OCI-LY1 (cell line): Measurements from ENCODE around the gene SPPL3.

Experiments
- CTCF ChIP-seq: fragments of 200-600 bp; sonication (generic), shearing (Covaris generic); IDR thresholded peaks from 2 replicates; pipeline ENCODE4 v1.5.1; 2017; ENCODE audit warnings: mild to moderate bottlenecking, antibody characterized with exemption, low read length, moderate library complexity, mixed read lengths
- EZH2 ChIP-seq: fragments of 200-600 bp; sonication (generic), shearing (Covaris generic); IDR thresholded peaks from 2 replicates; pipeline ENCODE4 v1.8.0; 2017; ENCODE audit warnings: borderline replicate concordance, mixed run types, mild to moderate bottlenecking, antibody characterized with exemption, low read length, moderate library complexity, mixed read lengths

GRCh38 chr12:120763250-120763649, 140.9 kb downstream of the SPPL3 start:
- no peak for TF ChIP-seq CTCF
- TF ChIP-seq EZH2 = no peak
